Esophagus mucosa (tissue), 1 donor: ENCODE results near the gene CCDC12. TPM values are rescaled to one million over a fixed set of nuclear protein-coding genes. Genes with fewer than 3 reads are reported as not detected.
A peak's percentile ranks its signal among the peaks of the same experiment; 100 is the strongest.

Source experiments
- ATAC-seq: fragments of 200-7000 bp; cut with Tn5 transposase; one replicate; pipeline ENCODE4 v1.9.1; 2020
- total RNA-seq: library from RNA; stranded (reverse); gene quantifications from one replicate; pipeline ENCODE4 v1.2.4, GENCODE V29; 2023
- donor health status: DM: yes; HTN: yes; CAD: no.

Gene CCDC12
- total RNA-seq = 50.2 TPM

GRCh38 chr3:46976326-46977190, at the start of gene CCDC12:
Gene CCDC12, minus strand, starts transcription at chr3:46976745. Its CDS starts 13 bp downstream, at chr3:46976732.
- ATAC-seq = peak; percentile 75

- peak; percentile 88 for ATAC-seq
Observed at GRCh38 chr3:47024932-47025331, 48.4 kb upstream of the CCDC12 start.

- ATAC-seq = no peak
Observed at GRCh38 chr3:47022641-47023071, 46.1 kb upstream of the CCDC12 start.

- ATAC-seq = no peak
Observed at GRCh38 chr3:47020311-47020710, 43.8 kb upstream of the CCDC12 start.

- ATAC-seq = peak; percentile 62
Observed at GRCh38 chr3:47019201-47019600, 42.7 kb upstream of the CCDC12 start.

GRCh38 chr3:47018269-47018611, 41.7 kb upstream of the CCDC12 start:
- no peak for ATAC-seq

- ATAC-seq = no peak
Observed at GRCh38 chr3:47017504-47018268, 41.1 kb upstream of the CCDC12 start.

GRCh38 chr3:47016934-47017435, 40.4 kb upstream of the CCDC12 start:
- peak; percentile 26 for ATAC-seq

GRCh38 chr3:47016086-47016933, 39.8 kb upstream of the CCDC12 start:
- ATAC-seq = no peak

GRCh38 chr3:47015151-47015550, 38.6 kb upstream of the CCDC12 start:
- ATAC-seq = no peak

- ATAC-seq = no peak
Observed at GRCh38 chr3:47014036-47014435, 37.5 kb upstream of the CCDC12 start.

GRCh38 chr3:47013231-47013630, 36.7 kb upstream of the CCDC12 start:
- ATAC-seq = no peak

GRCh38 chr3:47012342-47013230, 36.0 kb upstream of the CCDC12 start:
- no peak for ATAC-seq

GRCh38 chr3:47011371-47011770, 34.8 kb upstream of the CCDC12 start:
- ATAC-seq = no peak

GRCh38 chr3:47010910-47011309, 34.4 kb upstream of the CCDC12 start:
- ATAC-seq = no peak

- no peak for ATAC-seq
Observed at GRCh38 chr3:47010111-47010712, 33.7 kb upstream of the CCDC12 start.

GRCh38 chr3:47009225-47010110, 32.9 kb upstream of the CCDC12 start:
- peak; percentile 81 for ATAC-seq

- no peak for ATAC-seq
Observed at GRCh38 chr3:47008851-47009224, 32.3 kb upstream of the CCDC12 start.

- no peak for ATAC-seq
Observed at GRCh38 chr3:47008234-47008796, 31.8 kb upstream of the CCDC12 start.
